ENCODE results near the gene GGCT. TPM values are rescaled to one million over a fixed set of nuclear protein-coding genes. Genes with fewer than 3 reads are reported as not detected.

The GGCT gene
- total and polyA plus RNA-seq, 2 donors (not counting 3 experiments of a cell fraction or from before 2014, with no cell fraction given) = 21.1 to 44.3 TPM

DNA sequence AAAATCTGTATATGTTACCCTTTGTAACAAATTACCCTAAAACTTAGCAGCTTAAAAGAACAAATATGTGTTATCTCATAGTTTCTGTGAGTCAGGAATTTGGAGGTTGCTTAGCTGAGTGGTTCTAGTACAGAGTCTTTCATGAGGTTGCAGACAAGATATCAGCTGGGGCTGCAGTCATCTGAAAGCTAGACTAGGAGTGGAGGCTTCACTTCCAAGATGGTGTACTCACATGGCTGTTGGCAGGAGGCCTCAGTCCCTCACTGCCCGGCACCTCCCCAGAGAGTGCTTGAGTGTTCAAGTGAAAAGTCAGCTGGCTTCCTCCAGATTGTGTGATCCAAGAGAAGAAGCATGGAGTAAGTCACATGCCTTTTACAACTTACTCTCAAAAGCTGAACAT, 16.9 kb upstream of the GGCT start:
- BruUV-seq (replicated peaks) = no TSS peak
- TF ChIP-seq MYC (IDR thresholded peaks at IDR 0.05; ENCODE audit: low read depth, low read length) (no peak), POLR2A (IDR thresholded peaks at IDR 0.05; ENCODE audit: low read depth, low read length) (no peak), EZH2 (IDR thresholded peaks at IDR 0.05; ENCODE audit: borderline replicate concordance, low read depth, low read length, severe bottlenecking) (no peak), JUN (IDR thresholded peaks at IDR 0.05; ENCODE audit: borderline replicate concordance, insufficient read depth, insufficient read length, low read depth) (no peak), POLR2AphosphoS5 (IDR thresholded peaks at IDR 0.05; ENCODE audit: insufficient read depth, low read depth, low read length) (no peak)
- TF ChIP-seq, protein P1, sequence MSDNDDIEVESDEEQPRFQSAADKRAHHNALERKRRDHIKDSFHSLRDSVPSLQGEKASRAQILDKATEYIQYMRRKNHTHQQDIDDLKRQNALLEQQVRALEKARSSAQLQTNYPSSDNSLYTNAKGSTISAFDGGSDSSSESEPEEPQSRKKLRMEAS (IDR thresholded peaks at IDR 0.05; ENCODE audit: insufficient read depth, insufficient read length) = no peak
- TF ChIP-seq, protein P2, sequence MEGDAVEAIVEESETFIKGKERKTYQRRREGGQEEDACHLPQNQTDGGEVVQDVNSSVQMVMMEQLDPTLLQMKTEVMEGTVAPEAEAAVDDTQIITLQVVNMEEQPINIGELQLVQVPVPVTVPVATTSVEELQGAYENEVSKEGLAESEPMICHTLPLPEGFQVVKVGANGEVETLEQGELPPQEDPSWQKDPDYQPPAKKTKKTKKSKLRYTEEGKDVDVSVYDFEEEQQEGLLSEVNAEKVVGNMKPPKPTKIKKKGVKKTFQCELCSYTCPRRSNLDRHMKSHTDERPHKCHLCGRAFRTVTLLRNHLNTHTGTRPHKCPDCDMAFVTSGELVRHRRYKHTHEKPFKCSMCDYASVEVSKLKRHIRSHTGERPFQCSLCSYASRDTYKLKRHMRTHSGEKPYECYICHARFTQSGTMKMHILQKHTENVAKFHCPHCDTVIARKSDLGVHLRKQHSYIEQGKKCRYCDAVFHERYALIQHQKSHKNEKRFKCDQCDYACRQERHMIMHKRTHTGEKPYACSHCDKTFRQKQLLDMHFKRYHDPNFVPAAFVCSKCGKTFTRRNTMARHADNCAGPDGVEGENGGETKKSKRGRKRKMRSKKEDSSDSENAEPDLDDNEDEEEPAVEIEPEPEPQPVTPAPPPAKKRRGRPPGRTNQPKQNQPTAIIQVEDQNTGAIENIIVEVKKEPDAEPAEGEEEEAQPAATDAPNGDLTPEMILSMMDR (IDR thresholded peaks at IDR 0.05; ENCODE audit: extremely low read depth in 1 of 2, insufficient read depth in 1 of 2, low read depth in 1 of 2, low read length in 2 of 2) = no peak
- Histone ChIP-seq H3K79me2 (ENCODE audit: control insufficient read depth, insufficient read depth, low read length) (no peaks in the 10 kb centered on the region), H3K9me1 (replicated peaks; ENCODE audit: control insufficient read depth, extremely low read depth, insufficient read depth, low read length) (no peaks in the 10 kb centered on the region), H3K9me3 (replicated peaks; ENCODE audit: control insufficient read depth, insufficient read depth, low read length) (no peaks in the 10 kb centered on the region), H3K4me1 (ENCODE audit: control insufficient read depth, extremely low read depth, insufficient read depth, low read length) (peaks cover 10% of the 10 kb centered on the region), H3K4me3 (replicated peaks in 1 of 3; ENCODE audit: insufficient read depth in 1 of 3, low read depth in 1 of 3, low read length in 3 of 3) (no peak overlapping the region), H2AFZ (ENCODE audit: low read depth, low read length) (no peak overlapping the region), H3K36me3 (ENCODE audit: control insufficient read depth in 2 of 2, extremely low read depth in 1 of 2, insufficient read depth in 2 of 2, low read length in 2 of 2) (no peaks in the 10 kb centered on the region), H3K4me2 (ENCODE audit: insufficient read depth, low read length) (no peak overlapping the region), H4K20me1 (replicated peaks; ENCODE audit: control insufficient read depth, extremely low read depth, insufficient read depth, low read length) (no peaks in the 10 kb centered on the region), H3K27me3 (ENCODE audit: control insufficient read depth in 2 of 2, insufficient read depth in 2 of 2, low read length in 2 of 2) (no peaks in the 10 kb centered on the region), H3K27ac (ENCODE audit: insufficient read depth, low read depth, low read length) (no peak overlapping the region), H3K9ac (replicated peaks; ENCODE audit: extremely low read depth, insufficient read depth, low read length) (no peak overlapping the region)
- intact Hi-C loops (cut with micrococcal nuclease) (no loop called here), dilution Hi-C loops (cut with MboI; ENCODE audit: extremely low pct_ligation_motif_present, low sequenced_read_pairs) (no loop called here)
- DNase-seq (ENCODE audit: low read depth, low spot score) = no peak
- CTCF ChIA-PET = interaction anchor here (1.0 to 1.2 kb wide), 2 partner anchors 12 to 43 kb away, joined by 5 to 6 read pairs; no protein-coding TSS in a partner anchor
- no peak for FAIRE-seq
- POLR2A ChIA-PET = no interaction called here
